GM13977 (cell line): ENCODE results near the gene KRT7.
"Not testable (repeated sequence)": the region's sequence is repeated elsewhere in the genome, so short reads cannot be mapped to it uniquely, and the experiment has no call there.

ENCODE experiments used
- DNase-seq: peaks from one replicate; pipeline ENCODE4 v3.0.0; 2012; ENCODE audit warnings: low spot score
- CTCF ChIP-seq: IDR thresholded peaks from 2 replicates; pipeline ENCODE4 v1.5.1; 2012; ENCODE audit warnings: mild to moderate bottlenecking, control low read depth; ENCODE audit not compliant: insufficient read depth; ENCODE audit errors: extremely low read depth, missing control alignments
- in situ Hi-C: fragments of 300-500 bp; cut with MboI; formaldehyde crosslinking; loops from one replicate; pipeline ENCODE4 v1.12.0; 2022; ENCODE audit warnings: low sequenced_read_pairs, low pct_unique_long_range_greater_than_20kb, mixed read lengths, inconsistent platforms; ENCODE audit not compliant: unreplicated experiment

KRT7 gene

GRCh38 chr12:52285851-52286530, 52.9 kb downstream of the KRT7 start:
- in situ Hi-C loops, result no loop called here
- no peak for TF ChIP-seq CTCF
- DNase-seq, result peak; percentile 10

GRCh38 chr12:52286857-52287785, 54.1 kb downstream of the KRT7 start:
- in situ Hi-C loops, result not testable (repeated sequence)
- DNase-seq, result peak; percentile 10

- in situ Hi-C loops, result not testable (repeated sequence)
- peak; percentile 30 for DNase-seq
Measured at GRCh38 chr12:52287816-52288805, 55.1 kb downstream of the KRT7 start.

GRCh38 chr12:52290483-52291134, 57.6 kb downstream of the KRT7 start:
- in situ Hi-C loops, result not testable (repeated sequence)

GRCh38 chr12:52291267-52291935, 58.4 kb downstream of the KRT7 start, which contains the start of gene KRT81:
KRT81 (minus strand) TSS chr12:52291534; CDS start chr12:52291465, 69 bp downstream.
- in situ Hi-C loops, result no loop called here

More at GRCh38 chr12:52290483-52291134, 57.6 kb downstream of the KRT7 start:
- DNase-seq, result not testable (repeated sequence)

GRCh38 chr12:52293926-52294325, 60.9 kb downstream of the KRT7 start:
- no peak for DNase-seq
- in situ Hi-C loops, result no loop called here
- no peak for TF ChIP-seq CTCF

More at GRCh38 chr12:52291267-52291935, 58.4 kb downstream of the KRT7 start, which contains the start of gene KRT81:
- TF ChIP-seq CTCF, result no peak
- DNase-seq, result peak; percentile 7

- no peak for TF ChIP-seq CTCF
- in situ Hi-C loops, result no loop called here
- DNase-seq, result no peak
Measured at GRCh38 chr12:52294803-52295202, 61.8 kb downstream of the KRT7 start.
